SK-N-MC (cell line): Measurements from ENCODE around the gene PEA15.

Source experiments
- EZH2 ChIP-seq: fragments of 200-600 bp; sonication (generic); IDR thresholded peaks from one replicate; pipeline ENCODE4 v1.6.1; 2017; ENCODE audit warnings: antibody characterized with exemption
- FOXP2 ChIP-seq: optimal IDR thresholded peaks from 2 replicates; pipeline ENCODE3; 2011; ENCODE audit warnings: mild to moderate bottlenecking, moderate library complexity; ENCODE audit not compliant: insufficient read depth; ENCODE audit errors: extremely low read length, control extremely low read depth
- POLR2AphosphoS5 ChIP-seq: IDR thresholded peaks from 2 replicates; pipeline ENCODE4 v1.6.1; 2012; ENCODE audit warnings: mild to moderate bottlenecking, low read depth, low read length, borderline replicate concordance

GRCh38 chr1:160196143-160196542, 9.0 kb upstream of the PEA15 start:
- TF ChIP-seq POLR2AphosphoS5 (no peak), FOXP2 (no peak), EZH2 (no peak)
